KMS-11 (cell line): Measurements from ENCODE around the gene YPEL3.

Experiments used
- H2AFZ ChIP-seq: fragments of 200-600 bp; sonication (generic); 2 replicates; pipeline ENCODE4 v1.6.1; 2016; ENCODE audit warnings: antibody characterized with exemption, mixed run types, low read depth
- H3K27ac ChIP-seq: fragments of 200-600 bp; sonication (generic); 2 replicates; pipeline ENCODE4 v1.6.1; 2016; ENCODE audit warnings: mild to moderate bottlenecking, mixed run types
- H3K27me3 ChIP-seq: fragments of 200-600 bp; sonication (generic); 2 replicates; pipeline ENCODE4 v1.6.1; 2017; ENCODE audit warnings: mild to moderate bottlenecking, low read depth, mixed run types, moderate library complexity; ENCODE audit not compliant: insufficient read depth
- H3K36me3 ChIP-seq: fragments of 200-600 bp; sonication (generic); 2 replicates; pipeline ENCODE4 v1.6.1; 2017; ENCODE audit warnings: mild to moderate bottlenecking, mixed run types; ENCODE audit not compliant: insufficient read depth
- H3K4me1 ChIP-seq: fragments of 200-600 bp; sonication (generic); 2 replicates; pipeline ENCODE4 v1.6.1; 2016; ENCODE audit warnings: mild to moderate bottlenecking, low read depth, mixed run types; ENCODE audit not compliant: poor library complexity, severe bottlenecking
- H3K4me2 ChIP-seq: fragments of 200-600 bp; sonication (generic); 2 replicates; pipeline ENCODE4 v1.7.0; 2016; ENCODE audit warnings: mild to moderate bottlenecking, mixed run types
- H3K4me3 ChIP-seq: fragments of 200-600 bp; sonication (generic); IDR thresholded peaks from 2 replicates; pipeline ENCODE4 v1.6.1; 2017; ENCODE audit warnings: low read depth, low read length, mixed read lengths; ENCODE audit not compliant: insufficient read depth
- H3K79me2 ChIP-seq: fragments of 200-600 bp; sonication (generic); 2 replicates; pipeline ENCODE4 v1.6.1; 2016; ENCODE audit warnings: low read depth, mixed run types; ENCODE audit not compliant: insufficient read depth
- H3K9ac ChIP-seq: fragments of 200-600 bp; sonication (generic); 2 replicates; pipeline ENCODE4 v1.6.1; 2016; ENCODE audit warnings: mild to moderate bottlenecking, mixed run types
- H4K20me1 ChIP-seq: fragments of 200-600 bp; sonication (generic); 2 replicates; pipeline ENCODE4 v1.6.1; 2016; ENCODE audit warnings: mild to moderate bottlenecking, mixed run types; ENCODE audit not compliant: insufficient read depth
- TF ChIP-seq, protein P1 (sequence below): fragments of 200-600 bp; sonication (generic); conservative IDR thresholded peaks from 2 replicates; pipeline ENCODE4 v1.6.1; 2017; ENCODE audit warnings: low read depth, mild to moderate bottlenecking, antibody characterized with exemption, low read length, moderate library complexity, mixed read lengths

The YPEL3 gene

DNA sequence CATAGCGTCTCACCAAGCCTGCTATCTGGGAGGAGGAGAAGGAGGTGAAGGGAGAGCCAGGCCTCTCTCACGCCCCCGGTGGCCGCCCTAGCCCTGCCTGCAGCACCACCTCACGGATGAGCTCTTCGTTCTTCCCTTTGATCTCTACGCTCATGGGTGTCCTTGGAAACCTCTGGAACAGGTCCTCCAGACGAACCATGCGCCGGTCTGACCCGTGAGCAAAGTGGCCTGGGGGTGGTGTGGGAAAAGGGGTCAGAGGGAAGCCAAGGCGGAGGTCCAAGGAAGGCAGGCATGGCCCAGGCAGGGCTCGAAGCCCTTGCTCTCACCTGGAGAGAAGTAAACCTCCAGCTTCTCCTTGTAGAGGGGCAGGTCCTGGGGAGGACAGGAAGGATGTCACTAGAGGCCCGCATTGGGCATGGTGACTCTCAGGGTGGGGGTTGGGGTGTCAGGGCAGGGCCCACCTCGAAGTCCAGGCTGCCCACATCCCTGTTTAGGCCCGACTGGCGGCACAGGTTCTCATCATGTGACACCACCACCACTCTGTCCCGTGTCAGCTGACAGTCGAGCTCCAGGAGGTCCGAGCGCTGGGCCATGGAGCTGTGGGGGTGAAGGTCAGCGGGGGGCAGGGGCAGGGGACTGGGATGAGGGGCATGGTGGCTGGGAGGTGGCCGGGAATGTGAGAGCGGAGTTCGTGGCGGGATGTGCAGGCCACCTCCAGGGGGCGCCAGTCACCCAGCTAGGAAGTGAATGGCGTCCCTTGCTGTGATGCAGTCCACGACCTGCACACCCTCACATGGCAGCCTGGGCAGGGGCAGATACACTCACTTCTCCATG, 16.4 kb upstream of the YPEL3 start:
- TF ChIP-seq, protein P1, sequence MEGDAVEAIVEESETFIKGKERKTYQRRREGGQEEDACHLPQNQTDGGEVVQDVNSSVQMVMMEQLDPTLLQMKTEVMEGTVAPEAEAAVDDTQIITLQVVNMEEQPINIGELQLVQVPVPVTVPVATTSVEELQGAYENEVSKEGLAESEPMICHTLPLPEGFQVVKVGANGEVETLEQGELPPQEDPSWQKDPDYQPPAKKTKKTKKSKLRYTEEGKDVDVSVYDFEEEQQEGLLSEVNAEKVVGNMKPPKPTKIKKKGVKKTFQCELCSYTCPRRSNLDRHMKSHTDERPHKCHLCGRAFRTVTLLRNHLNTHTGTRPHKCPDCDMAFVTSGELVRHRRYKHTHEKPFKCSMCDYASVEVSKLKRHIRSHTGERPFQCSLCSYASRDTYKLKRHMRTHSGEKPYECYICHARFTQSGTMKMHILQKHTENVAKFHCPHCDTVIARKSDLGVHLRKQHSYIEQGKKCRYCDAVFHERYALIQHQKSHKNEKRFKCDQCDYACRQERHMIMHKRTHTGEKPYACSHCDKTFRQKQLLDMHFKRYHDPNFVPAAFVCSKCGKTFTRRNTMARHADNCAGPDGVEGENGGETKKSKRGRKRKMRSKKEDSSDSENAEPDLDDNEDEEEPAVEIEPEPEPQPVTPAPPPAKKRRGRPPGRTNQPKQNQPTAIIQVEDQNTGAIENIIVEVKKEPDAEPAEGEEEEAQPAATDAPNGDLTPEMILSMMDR = peak; percentile 75
- H3K79me2 ChIP-seq = no peaks in the 10 kb centered on the region
- no peaks in the 10 kb centered on the region for H3K27me3 ChIP-seq
- no peaks in the 10 kb centered on the region for H4K20me1 ChIP-seq
- no peak overlapping the region for H2AFZ ChIP-seq
- H3K9ac ChIP-seq = no peak overlapping the region
- no peak overlapping the region for H3K4me3 ChIP-seq
- peaks cover 32% of the 10 kb centered on the region for H3K4me1 ChIP-seq
- no peak overlapping the region for H3K27ac ChIP-seq
- H3K36me3 ChIP-seq = no peaks in the 10 kb centered on the region
- no peak overlapping the region for H3K4me2 ChIP-seq

DNA sequence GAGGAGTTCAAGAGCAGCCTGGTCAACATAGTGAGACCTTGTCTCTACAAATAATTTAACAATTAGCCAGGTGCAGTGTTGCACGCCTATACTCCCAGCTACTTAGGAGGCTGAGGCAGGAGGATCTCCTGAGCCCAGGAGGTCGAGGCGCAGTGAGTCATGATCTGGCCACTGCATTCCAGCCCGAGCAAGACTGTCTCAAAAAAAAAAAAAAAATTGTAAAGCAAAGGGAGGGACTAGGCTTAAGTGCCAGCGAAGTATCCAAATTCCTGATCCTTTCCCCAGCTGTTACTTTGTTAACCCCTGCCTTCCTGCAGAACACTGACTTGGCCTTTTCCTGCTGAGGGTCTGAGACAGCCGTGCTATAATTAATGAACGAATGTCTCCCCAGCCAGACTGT, 14.6 kb upstream of the YPEL3 start:
- Histone ChIP-seq H3K4me1 (peaks cover 26% of the 10 kb centered on the region), H3K36me3 (no peaks in the 10 kb centered on the region), H3K4me2 (no peak overlapping the region), H4K20me1 (no peaks in the 10 kb centered on the region), H3K79me2 (no peaks in the 10 kb centered on the region), H3K27me3 (no peaks in the 10 kb centered on the region), H3K9ac (no peak overlapping the region), H3K4me3 (no peak overlapping the region), H2AFZ (no peak overlapping the region), H3K27ac (no peak overlapping the region)
- TF ChIP-seq, protein P1 = no peak

DNA sequence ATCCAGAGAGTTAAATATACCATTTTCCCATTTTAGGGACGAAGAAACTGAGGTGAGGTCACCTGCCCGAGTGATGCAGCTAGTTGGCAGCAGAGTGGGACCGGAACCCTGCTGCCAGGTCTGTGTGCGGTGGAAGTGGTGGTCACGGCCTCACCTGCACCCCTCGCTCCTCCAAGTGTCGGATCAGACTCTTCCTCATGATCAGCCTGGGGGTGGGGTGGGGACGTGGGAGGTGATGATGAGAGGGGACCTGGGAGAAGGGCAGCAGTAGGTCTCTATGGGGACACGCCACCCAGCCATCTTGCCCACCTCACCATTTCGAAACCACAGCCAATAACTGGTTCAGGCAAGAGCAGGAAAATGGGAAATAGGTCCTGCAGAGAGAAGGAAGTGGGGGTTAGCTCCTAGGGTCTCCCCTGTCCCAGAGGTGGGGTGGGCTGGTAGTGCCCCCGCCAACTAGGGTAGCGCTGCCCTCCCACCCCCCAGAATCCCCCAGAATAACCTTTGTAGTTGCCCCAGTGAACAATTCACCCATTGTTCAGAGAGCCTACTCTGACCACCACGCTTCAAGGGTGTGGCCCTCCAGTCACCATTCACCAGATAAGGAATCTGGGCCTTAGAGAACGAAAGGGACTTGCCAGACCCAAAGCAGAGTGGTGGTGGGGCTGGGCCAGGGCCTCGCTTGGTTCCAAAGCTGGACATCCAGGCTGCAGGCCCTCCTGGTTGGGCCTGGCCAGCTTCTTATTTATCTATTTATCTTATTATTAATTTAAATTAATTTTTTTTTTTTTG, 12.2 kb upstream of the YPEL3 start:
- no peak overlapping the region for H3K4me2 ChIP-seq
- no peak overlapping the region for H3K27ac ChIP-seq
- H3K9ac ChIP-seq = no peak overlapping the region
- H3K36me3 ChIP-seq = no peaks in the 10 kb centered on the region
- TF ChIP-seq, protein P1 = no peak
- no peaks in the 10 kb centered on the region for H3K27me3 ChIP-seq
- no peak overlapping the region for H3K4me3 ChIP-seq
- no peaks in the 10 kb centered on the region for H3K79me2 ChIP-seq
- no peaks in the 10 kb centered on the region for H4K20me1 ChIP-seq
- no peak overlapping the region for H2AFZ ChIP-seq
- H3K4me1 ChIP-seq = peaks cover 3% of the 10 kb centered on the region

DNA sequence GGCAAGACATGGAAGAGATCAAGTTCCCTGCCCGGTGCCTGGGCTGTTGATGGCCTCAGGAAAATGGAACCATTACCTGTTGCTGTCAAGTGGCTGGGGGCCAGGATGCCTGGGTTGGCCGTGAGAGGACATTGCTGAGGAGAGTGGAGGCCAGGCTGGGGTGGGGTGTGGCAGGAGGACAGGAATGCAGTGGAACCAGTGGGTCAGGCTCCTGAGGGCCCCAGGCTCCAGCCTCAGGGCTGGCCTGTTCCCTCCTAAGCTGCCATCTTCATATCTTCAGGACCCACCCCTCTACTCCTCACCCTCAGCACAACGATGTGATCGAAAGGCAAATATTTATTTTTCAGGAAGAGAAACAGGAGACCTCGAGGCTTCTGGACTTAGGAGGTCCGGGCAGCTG, 8.5 kb upstream of the YPEL3 start:
- Histone ChIP-seq H3K9ac (no peak overlapping the region), H2AFZ (no peak overlapping the region), H3K4me2 (no peak overlapping the region), H3K4me3 (no peak overlapping the region), H3K4me1 (no peaks in the 10 kb centered on the region), H3K27ac (no peak overlapping the region), H3K36me3 (no peaks in the 10 kb centered on the region), H3K79me2 (no peaks in the 10 kb centered on the region), H3K27me3 (no peaks in the 10 kb centered on the region), H4K20me1 (no peaks in the 10 kb centered on the region)
- TF ChIP-seq, protein P1 = no peak
